Measurements from ENCODE around the gene TNS1. TPM values are rescaled to one million over a fixed set of nuclear protein-coding genes. Genes with fewer than 3 reads are reported as not detected.

TNS1 gene
- total RNA-seq, 1 donor, result 48.9 TPM

DNA sequence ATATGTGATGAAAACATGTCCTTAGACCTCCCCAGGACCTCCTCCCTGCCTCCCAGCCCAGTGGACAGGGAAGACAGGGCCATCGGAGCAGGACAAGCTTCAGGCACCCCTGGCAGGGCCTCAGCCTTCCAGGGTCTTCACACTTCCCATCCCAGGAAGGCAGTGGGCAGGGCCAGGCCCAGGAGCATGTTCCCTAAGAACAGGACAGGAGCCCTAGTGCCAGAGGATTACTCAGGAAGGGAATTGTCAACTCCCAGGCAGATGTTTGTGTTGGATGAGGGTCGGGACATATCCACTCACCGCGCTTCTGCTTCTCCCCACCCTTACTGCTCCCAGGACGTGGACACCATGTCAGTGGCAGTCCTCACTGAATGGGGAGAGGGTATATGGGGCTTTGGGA is 138.9 kb downstream of the TNS1 start:
- Histone ChIP-seq H3K4me2 (ENCODE audit: insufficient read depth, low read length) (no peak overlapping the region), H3K9me3 (ENCODE audit: low read depth, low read length) (no peaks in the 10 kb centered on the region), H3K4me3 (ENCODE audit: insufficient read depth, low read length) (no peak overlapping the region), H3K79me2 (ENCODE audit: insufficient read depth, low read length) (peaks cover 3% of the 10 kb centered on the region), H4K20me1 (ENCODE audit: insufficient read depth, low read length) (peaks cover 8% of the 10 kb centered on the region), H3K4me1 (ENCODE audit: insufficient read depth, low read length) (peaks cover 9% of the 10 kb centered on the region), H2AFZ (ENCODE audit: low read length) (no peak overlapping the region), H3K27ac (ENCODE audit: low read depth, low read length) (no peak overlapping the region), H3K36me3 (ENCODE audit: insufficient read depth, low read length) (peaks cover 72% of the 10 kb centered on the region), H3K27me3 (ENCODE audit: insufficient read depth, low read length) (no peaks in the 10 kb centered on the region)
- DNase-seq (ENCODE audit: insufficient read length, low spot score, missing footprints), result peak; percentile 88
- TF ChIP-seq, protein P1, sequence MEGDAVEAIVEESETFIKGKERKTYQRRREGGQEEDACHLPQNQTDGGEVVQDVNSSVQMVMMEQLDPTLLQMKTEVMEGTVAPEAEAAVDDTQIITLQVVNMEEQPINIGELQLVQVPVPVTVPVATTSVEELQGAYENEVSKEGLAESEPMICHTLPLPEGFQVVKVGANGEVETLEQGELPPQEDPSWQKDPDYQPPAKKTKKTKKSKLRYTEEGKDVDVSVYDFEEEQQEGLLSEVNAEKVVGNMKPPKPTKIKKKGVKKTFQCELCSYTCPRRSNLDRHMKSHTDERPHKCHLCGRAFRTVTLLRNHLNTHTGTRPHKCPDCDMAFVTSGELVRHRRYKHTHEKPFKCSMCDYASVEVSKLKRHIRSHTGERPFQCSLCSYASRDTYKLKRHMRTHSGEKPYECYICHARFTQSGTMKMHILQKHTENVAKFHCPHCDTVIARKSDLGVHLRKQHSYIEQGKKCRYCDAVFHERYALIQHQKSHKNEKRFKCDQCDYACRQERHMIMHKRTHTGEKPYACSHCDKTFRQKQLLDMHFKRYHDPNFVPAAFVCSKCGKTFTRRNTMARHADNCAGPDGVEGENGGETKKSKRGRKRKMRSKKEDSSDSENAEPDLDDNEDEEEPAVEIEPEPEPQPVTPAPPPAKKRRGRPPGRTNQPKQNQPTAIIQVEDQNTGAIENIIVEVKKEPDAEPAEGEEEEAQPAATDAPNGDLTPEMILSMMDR (IDR thresholded peaks at IDR 0.05; ENCODE audit: extremely low read depth, low read depth, low read length), result no peak

DNA sequence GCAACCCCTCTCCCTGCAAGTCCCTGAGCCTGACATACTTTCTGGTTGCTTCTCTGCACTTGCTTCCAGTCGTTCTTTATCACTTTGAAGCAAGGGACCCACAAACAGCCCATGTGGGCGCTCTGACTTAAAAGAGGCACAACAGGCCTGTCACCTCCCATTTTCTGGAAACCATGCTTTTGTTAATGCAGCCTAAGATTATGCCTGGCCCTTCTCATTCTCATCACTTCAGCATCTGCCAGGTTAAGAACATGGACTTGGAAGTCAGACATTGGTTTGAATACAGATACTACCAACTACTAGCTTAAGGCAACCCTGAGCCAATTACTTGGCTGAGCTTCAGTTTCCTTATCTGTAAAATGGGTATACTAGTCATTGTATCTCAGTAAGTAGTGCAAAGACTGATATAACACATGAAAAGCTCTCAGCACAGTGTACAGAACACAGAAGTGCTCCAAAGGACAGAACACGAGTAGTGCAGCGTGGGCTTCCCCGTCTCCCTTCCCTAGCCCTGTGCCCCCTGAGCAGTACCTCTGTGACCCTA is 141.4 kb downstream of the TNS1 start:
- H3K4me3 ChIP-seq (ENCODE audit: insufficient read depth, low read length), result no peak overlapping the region
- peaks cover 13% of the 10 kb centered on the region for H4K20me1 ChIP-seq (ENCODE audit: insufficient read depth, low read length)
- no peak overlapping the region for H3K4me2 ChIP-seq (ENCODE audit: insufficient read depth, low read length)
- no peaks in the 10 kb centered on the region for H3K9me3 ChIP-seq (ENCODE audit: low read depth, low read length)
- DNase-seq (ENCODE audit: insufficient read length, low spot score, missing footprints), result no peak
- H3K27me3 ChIP-seq (ENCODE audit: insufficient read depth, low read length), result no peaks in the 10 kb centered on the region
- no peak overlapping the region for H3K27ac ChIP-seq (ENCODE audit: low read depth, low read length)
- TF ChIP-seq, protein P1 (IDR thresholded peaks at IDR 0.05; ENCODE audit: extremely low read depth, low read depth, low read length), result no peak
- H2AFZ ChIP-seq (ENCODE audit: low read length), result no peak overlapping the region
- H3K79me2 ChIP-seq (ENCODE audit: insufficient read depth, low read length), result peaks cover 6% of the 10 kb centered on the region
- peaks cover 15% of the 10 kb centered on the region for H3K4me1 ChIP-seq (ENCODE audit: insufficient read depth, low read length)
- peaks cover 60% of the 10 kb centered on the region for H3K36me3 ChIP-seq (ENCODE audit: insufficient read depth, low read length)

DNA sequence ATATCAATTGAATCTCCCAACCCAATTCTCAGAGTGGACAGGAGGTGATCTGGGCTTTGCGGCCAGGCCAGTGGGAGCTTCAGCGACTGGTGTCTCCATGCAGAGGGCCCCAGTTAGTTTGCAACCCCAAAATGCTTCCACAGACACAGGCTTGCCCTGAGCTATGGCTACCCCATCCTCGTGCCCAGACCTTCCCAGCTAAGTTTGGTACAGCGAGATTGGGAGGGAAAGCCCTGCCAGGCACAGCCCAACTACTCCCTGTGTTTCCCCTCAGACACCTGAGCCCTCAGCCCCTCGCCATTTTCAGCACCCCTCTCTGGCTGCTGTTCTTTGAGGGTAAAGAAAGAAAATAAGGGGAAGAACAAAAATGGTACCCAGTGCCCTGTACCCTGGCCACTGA is 142.9 kb downstream of the TNS1 start:
- Histone ChIP-seq H3K4me2 (ENCODE audit: insufficient read depth, low read length) (no peak overlapping the region), H3K79me2 (ENCODE audit: insufficient read depth, low read length) (peaks cover 6% of the 10 kb centered on the region), H4K20me1 (ENCODE audit: insufficient read depth, low read length) (peaks cover 19% of the 10 kb centered on the region), H3K9me3 (ENCODE audit: low read depth, low read length) (no peaks in the 10 kb centered on the region), H3K4me3 (ENCODE audit: insufficient read depth, low read length) (no peak overlapping the region), H3K36me3 (ENCODE audit: insufficient read depth, low read length) (peaks cover 60% of the 10 kb centered on the region), H3K27me3 (ENCODE audit: insufficient read depth, low read length) (no peaks in the 10 kb centered on the region), H3K27ac (ENCODE audit: low read depth, low read length) (no peak overlapping the region), H3K4me1 (ENCODE audit: insufficient read depth, low read length) (peaks cover 15% of the 10 kb centered on the region), H2AFZ (ENCODE audit: low read length) (no peak overlapping the region)
- no peak for DNase-seq (ENCODE audit: insufficient read length, low spot score, missing footprints)
- TF ChIP-seq, protein P1 (IDR thresholded peaks at IDR 0.05; ENCODE audit: extremely low read depth, low read depth, low read length), result no peak

DNA sequence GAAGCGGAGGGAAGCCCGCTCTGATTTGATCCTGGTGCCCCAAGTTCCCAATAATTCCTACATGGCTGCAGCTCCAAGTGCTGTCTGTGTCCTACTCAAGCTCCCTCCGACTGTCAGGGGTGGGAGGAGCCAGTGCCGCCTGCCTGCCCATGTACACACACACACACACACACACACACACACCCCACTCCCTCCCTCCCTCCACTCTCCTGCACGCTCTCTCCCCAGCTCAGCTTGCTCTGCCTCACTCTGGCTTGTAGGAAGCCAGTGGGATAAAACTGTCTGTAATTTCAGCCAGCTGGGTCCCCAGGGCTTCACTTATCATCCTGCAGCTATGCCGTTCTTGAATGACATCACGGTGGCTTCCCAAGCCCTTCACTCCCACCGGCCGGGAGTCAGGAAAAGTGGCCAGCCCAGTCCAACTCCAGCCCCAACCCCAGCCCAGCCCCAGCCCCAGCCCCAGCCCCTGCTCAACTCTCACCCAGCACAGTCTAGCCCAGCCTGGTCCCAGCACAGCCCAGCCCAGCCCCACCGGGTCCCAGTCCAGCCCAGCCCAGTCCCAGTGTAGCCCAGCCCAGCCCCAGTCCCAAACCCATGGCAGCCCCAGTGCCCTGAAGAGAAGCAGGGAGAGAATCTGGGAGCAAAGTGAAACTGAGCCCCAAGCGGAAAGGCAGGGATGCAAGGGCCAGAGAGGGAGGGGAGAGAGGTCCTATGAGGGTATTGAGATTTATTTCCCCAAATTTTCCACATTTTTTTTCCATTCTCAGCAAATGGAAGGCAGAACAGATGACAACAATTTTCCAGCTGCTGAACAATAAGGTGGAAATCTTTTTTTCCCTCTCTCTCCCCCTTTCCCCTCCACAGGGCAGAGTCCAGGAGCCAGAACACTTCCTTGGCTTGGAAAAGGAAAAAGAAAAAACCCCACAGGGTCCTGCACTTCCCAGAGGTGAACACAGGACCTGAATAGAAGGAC is 144.0 kb downstream of the TNS1 start:
- peaks cover 59% of the 10 kb centered on the region for H3K36me3 ChIP-seq (ENCODE audit: insufficient read depth, low read length)
- no peaks in the 10 kb centered on the region for H3K27me3 ChIP-seq (ENCODE audit: insufficient read depth, low read length)
- peak; percentile 97 for DNase-seq (ENCODE audit: insufficient read length, low spot score, missing footprints)
- peak overlapping the region; percentile 93 for H3K27ac ChIP-seq (ENCODE audit: low read depth, low read length)
- peaks cover 31% of the 10 kb centered on the region for H4K20me1 ChIP-seq (ENCODE audit: insufficient read depth, low read length)
- peaks cover 6% of the 10 kb centered on the region for H3K79me2 ChIP-seq (ENCODE audit: insufficient read depth, low read length)
- H3K4me1 ChIP-seq (ENCODE audit: insufficient read depth, low read length), result peaks cover 15% of the 10 kb centered on the region
- peak overlapping the region; percentile 47 for H3K4me3 ChIP-seq (ENCODE audit: insufficient read depth, low read length)
- peak overlapping the region; percentile 73 for H3K4me2 ChIP-seq (ENCODE audit: insufficient read depth, low read length)
- H3K9me3 ChIP-seq (ENCODE audit: low read depth, low read length), result no peaks in the 10 kb centered on the region
- no peak overlapping the region for H2AFZ ChIP-seq (ENCODE audit: low read length)
- TF ChIP-seq, protein P1 (IDR thresholded peaks at IDR 0.05; ENCODE audit: extremely low read depth, low read depth, low read length), result no peak
